ENCODE measurements around the gene PTGIS.

GRCh38 chr20:49468412-49468811 is 99.5 kb downstream of the PTGIS start:
- TF ChIP-seq CTCF (IDR thresholded peaks at IDR 0.05) (no peak), POLR2A (IDR thresholded peaks at IDR 0.05) (no peak)

Data from prostate gland (tissue), 2 donors.